Measurements from ENCODE around the gene XRCC5. TPM values are rescaled to one million over a fixed set of nuclear protein-coding genes. Genes with fewer than 3 reads are reported as not detected.

The XRCC5 gene
- total RNA-seq, 4 donors from 2014 or later = 112 to 153 (median 143) TPM

DNA sequence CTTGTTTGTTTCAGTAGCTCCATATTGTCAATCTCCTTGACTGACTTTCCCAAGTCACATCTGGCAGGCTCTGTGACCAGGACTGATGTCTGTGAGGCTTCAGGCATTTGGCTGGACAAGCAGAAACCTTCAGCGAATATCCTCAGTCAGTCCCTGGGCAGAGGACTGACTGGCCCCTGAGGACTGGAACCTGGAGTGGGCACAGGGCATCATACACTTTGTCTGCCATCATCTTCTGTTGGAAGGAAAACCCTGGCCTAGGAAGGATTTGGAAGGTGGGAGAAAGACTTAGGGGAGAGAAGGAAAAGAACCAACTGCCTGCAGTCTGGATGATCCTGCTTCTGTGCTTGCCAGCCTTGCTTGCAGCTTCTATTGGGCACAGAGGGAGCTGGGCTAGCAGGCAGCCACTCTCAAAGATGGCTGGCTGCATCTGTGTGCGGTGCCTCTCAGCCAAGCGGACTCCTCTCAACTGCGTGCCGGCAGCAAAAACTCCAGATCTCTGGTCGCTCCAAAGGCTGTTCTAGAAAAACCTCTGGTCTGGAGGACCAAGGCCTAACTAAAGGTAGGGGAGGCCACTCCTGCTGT lies 136.3 kb downstream of the XRCC5 start:
- TF ChIP-seq, protein P1, sequence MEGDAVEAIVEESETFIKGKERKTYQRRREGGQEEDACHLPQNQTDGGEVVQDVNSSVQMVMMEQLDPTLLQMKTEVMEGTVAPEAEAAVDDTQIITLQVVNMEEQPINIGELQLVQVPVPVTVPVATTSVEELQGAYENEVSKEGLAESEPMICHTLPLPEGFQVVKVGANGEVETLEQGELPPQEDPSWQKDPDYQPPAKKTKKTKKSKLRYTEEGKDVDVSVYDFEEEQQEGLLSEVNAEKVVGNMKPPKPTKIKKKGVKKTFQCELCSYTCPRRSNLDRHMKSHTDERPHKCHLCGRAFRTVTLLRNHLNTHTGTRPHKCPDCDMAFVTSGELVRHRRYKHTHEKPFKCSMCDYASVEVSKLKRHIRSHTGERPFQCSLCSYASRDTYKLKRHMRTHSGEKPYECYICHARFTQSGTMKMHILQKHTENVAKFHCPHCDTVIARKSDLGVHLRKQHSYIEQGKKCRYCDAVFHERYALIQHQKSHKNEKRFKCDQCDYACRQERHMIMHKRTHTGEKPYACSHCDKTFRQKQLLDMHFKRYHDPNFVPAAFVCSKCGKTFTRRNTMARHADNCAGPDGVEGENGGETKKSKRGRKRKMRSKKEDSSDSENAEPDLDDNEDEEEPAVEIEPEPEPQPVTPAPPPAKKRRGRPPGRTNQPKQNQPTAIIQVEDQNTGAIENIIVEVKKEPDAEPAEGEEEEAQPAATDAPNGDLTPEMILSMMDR (IDR thresholded peaks at IDR 0.05) = no peak
- DNase-seq (ENCODE audit: low spot score) (no peak), ATAC-seq (ENCODE audit: low FRiP score) (no peak)

DNA sequence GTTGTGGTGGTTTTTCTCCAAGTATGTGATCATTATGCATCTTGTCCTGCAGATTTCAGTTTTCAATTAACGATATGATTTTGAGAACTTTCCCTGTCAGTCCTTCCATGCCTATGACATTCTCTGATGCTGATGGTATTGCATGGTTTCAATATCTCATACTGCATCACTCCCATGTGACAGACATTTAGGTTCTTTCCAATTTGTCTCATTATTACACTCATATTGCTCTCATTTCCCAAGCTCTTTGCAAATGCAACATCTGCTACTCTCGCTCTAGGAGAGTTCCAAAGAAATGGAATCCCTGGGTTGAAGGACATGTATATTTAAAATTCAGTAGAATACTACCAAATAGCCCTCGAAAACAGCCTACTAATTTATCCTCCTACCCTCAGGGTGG lies 137.6 kb downstream of the XRCC5 start:
- no peak for DNase-seq (ENCODE audit: low spot score)
- ATAC-seq (ENCODE audit: low FRiP score) = no peak
- TF ChIP-seq, protein P1 (IDR thresholded peaks at IDR 0.05) = no peak

Other genes starting within 250 kb of the XRCC5 start
- 1 to 10 TPM; 2.2 to 5.6 (median 3.7) TPM for gene MREG, start 95.8 kb upstream of the XRCC5 start, total RNA-seq
- 10 to 100 TPM; 18.5 to 57.9 (median 24.2) TPM for gene PECR, start 27.5 kb upstream of the XRCC5 start, total RNA-seq
- 1 to 10 TPM in 1 of 4 donors, under 1 TPM in 3; 0.36 to 1.6 (median 0.70) TPM for gene TMEM169, start 27.4 kb upstream of the XRCC5 start, total RNA-seq